Measurements from ENCODE around the gene DOCK2.

GRCh38 chr5:169745441-169746146, 108.5 kb downstream of the DOCK2 start:
- TF ChIP-seq CTCF (IDR thresholded peaks at IDR 0.05 in 4 of 5, conservative IDR thresholded peaks at IDR 0.05 in 1 of 5) (no peak), POLR2A (IDR thresholded peaks at IDR 0.05) (no peak)
